HG03039 (cell line): ENCODE results near the gene GLRA1.
A peak's percentile ranks its signal among the peaks of the same experiment; 100 is the strongest.
"Not testable (repeated sequence)": the region's sequence is repeated elsewhere in the genome, so short reads cannot be mapped to it uniquely, and the experiment has no call there.

Source experiments
- ATAC-seq: cut with Tn5 transposase; IDR thresholded peaks from one replicate; pipeline ENCODE4 v1.9.1; 2021; ENCODE audit warnings: mild to moderate bottlenecking, moderate library complexity; ENCODE audit not compliant: unreplicated experiment

Gene GLRA1

GRCh38 chr5:151886546-151887275 lies 37.9 kb downstream of the GLRA1 start:
- ATAC-seq = no peak

DNA sequence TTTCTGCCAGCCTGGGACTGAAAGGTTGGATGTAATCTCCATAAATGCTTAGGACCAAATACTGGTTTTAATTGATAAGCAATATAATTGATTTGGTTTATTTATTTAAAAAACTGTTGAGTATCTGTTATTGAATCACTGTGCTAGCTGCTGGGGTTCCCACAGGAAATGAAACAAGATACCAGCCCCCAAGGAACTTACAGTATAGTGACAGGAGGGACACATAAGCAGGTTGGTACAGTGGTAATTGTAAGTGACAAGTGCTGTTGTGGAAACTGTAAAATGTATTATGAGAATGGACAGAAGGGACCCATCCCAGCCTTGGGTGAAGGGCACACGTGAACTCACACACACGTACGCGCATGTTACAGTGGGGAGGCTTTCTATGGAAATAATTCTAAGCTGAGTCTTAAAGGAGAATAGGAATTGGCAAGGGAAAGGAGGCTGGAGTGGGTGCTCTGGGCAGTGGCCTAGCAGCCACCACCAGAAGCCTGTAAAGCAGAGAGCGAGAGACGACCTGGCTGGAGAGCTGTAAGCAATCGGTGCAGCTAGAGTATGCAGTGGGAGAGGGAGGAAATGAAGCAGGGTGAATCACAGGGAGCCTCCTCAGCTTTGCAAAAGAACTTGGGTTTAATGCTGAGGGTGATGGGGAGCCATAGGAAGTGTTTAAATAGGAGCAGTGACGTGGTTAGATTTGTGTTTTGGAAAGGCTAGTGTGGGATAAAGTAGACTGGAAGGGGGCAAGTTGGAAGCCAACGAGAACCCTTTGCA lies 39.3 kb downstream of the GLRA1 start:
- no peak for ATAC-seq

- ATAC-seq = no peak
Observed at GRCh38 chr5:151881621-151882225, 42.9 kb downstream of the GLRA1 start.

DNA sequence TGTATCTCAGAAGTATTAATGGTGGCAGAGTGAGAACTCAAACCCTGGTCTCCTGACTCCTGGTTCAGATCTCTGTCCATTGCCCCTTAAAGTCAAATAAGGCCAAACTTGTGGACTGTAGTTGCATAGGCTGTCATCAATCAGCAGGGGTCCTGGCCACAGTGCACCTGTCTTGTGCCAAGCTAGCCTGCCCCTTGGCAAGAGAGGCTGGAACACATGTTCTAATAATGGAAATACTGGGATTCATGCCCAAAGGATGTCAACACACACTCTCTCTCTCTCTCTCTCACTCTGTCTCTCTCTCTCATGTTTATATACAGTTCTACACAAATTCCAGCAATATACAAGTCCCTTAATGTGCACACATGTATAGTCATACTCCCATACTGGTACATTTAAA lies 44.3 kb downstream of the GLRA1 start:
- ATAC-seq = no peak

DNA sequence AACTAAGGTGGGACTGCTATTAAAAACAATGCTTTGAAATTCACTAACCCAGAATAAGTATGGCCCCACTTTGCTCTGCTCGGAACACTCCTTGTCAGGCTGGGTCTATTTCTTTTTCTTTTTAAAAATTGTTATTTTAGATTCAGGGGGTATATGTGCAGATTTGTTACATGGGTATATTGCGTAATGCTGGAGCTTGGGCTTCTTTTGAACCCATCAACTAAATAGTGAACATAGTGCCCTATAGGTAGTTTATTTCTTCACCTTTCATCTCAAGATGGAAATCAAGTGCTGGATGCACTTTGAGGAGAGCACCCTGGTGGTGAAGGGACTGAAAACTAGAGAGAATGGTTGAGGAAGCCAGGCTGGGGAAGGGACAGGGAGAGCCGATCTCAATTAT lies 51.0 kb downstream of the GLRA1 start:
- ATAC-seq = no peak

GRCh38 chr5:151872701-151873100 lies 52.0 kb downstream of the GLRA1 start:
- ATAC-seq = no peak

- ATAC-seq = no peak
Observed at GRCh38 chr5:151870820-151871219, 53.8 kb downstream of the GLRA1 start.

DNA sequence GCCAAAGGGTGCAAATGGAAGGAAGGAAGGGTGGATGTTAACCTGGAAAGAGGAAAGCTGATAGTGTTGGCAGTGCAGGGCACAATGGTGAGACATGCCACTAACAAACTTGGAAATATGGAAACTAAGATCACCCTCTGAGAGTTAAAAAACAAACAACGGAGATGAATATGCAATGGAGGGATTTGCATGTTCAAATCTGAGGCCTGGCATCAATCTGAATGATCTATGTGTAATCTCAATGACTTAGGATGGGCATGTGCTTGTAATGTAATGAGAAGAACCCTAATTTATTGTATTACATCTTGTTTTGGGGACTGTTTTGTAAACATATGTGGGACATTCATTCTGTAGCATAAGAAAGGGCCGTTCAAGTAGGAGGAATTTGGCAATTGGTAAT lies 54.4 kb downstream of the GLRA1 start:
- ATAC-seq = no peak

DNA sequence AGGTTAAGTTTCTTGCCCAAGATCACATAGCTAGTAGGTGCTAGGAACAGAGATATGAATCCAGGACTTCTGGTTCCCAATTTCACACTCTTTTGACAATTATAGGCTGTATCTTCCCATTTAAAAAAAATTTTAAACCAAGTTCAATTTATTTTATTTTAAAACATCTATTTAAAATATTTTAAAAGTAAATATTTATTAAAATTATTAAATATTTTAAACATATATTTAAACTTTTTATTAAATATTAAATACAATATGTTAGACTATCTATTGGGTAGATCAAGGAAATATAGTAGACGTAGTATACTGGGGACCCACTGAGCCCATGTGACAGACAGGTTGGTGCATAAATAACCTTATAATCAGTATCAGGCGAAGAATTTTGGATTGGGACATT lies 54.8 kb downstream of the GLRA1 start:
- no peak for ATAC-seq

DNA sequence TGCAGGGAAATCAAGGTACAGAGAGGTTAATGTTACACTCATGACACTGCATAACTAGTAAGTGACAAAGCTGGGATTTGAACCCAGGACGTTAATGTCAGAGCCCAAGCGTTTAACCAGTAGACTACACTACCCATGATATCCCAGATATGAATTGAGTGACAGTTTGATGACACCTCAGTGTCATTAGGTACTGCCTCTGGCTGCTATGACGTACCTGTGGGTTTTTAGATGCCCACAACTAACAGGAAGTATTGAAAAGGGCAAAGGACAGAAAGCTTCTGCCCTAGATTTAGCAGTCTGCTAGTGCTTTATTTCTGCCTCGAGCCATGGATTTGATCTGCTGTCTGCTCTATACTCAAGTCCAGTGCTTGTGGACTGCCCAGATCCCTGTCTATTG lies 56.2 kb downstream of the GLRA1 start:
- ATAC-seq = no peak

DNA sequence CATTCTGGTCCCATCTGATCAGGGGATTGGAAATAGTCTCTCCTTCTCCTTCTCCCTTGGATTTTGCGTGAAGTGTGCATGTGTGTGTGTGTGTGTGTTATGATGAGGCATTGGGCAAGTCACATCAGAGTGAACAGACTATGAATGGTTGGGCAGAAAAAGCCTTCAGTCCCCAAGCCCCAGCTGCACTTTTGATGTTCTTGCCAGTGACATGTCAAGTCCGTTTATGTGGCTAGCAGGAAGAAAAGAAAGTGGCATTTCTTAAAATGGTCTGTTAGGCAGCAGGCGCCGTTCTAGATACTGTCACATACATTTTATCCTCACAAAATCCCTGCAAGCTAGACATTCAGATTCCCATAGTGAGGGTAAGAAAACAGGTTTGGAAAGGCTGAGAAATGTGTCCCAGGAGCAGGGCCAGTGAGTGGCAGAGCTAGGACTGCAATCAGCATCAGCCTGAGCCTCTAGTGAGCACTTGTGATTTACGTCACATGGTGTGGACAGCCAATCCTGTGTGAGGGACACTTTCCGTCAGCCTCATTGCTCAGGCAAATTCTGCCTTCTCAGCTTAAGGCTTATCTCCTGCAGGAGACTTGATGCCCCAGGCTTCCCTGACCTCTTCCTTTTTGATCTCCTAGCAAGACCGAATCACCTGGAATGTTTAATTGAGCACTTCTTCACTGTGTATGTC lies 60.4 kb downstream of the GLRA1 start:
- no peak for ATAC-seq

- ATAC-seq = no peak
Observed at GRCh38 chr5:151863566-151863965, 61.1 kb downstream of the GLRA1 start.

DNA sequence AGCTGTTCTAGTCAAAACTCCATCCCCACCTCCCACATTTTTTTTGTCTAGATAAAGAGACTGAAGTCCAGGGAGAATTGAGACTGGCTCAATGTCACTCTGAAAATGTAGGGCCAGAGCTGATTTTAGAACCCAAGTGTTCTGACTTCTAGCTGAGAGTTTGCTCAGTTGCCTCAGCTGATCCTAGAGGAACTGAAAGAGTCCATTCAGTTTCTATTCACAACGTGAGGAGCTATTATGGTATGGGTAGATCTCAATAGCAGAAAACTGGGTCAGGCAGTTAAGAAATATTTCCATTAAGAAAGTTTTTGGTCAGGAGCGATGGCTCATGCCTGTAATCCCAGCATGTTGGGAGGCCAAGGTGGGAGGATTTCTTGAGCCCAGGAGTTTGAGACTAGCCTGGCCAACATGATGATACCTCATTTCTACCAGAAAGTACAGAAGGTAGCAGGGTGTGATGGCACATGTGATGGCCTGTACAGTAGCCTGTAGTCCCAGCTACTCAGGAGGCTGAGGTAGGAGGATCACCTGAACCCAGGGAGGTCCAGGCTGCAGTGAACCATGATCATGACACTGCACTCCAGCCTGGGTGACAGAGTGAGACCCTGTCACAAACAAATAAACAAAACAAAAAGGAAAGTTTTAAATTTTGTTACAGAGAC lies 61.7 kb downstream of the GLRA1 start:
- ATAC-seq = no peak

DNA sequence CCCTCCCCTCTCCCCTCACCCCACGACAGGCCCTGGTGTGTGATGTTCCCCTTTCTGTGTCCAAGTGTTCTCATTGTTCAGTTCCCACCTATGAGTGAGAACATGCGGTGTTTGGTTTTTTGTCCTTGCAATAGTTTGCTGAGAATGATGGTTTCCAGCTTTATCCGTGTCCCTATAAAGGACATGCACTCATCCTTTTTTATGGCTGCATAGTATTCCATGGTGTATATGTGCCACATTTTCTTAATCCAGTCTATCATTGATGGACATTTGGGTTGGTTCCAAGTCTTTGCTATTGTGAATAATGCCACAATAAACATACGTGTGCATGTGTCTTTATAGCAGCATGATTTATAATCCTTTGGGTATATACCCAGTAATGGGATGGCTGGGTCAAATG lies 63.8 kb downstream of the GLRA1 start:
- ATAC-seq = not testable (repeated sequence)

DNA sequence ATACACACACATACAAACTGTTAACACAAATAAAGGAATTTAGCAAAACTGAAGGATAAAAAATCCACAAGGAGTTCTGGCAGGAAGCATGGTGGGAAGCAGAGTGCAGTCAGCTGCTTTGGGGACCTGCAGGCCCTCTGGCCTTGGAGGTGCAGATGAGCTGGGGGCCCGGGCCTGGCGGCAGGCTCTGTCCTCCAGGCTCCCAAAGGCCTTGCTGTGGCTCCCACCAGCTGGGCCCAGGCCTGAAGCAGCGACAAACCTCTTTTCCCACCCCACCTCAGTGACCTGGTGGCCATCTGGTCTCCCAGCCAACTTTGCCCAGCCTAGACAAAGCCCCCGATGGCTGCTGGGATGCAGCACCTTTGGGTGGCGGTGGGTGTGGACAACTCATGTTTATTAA lies 67.8 kb downstream of the GLRA1 start:
- no peak for ATAC-seq

DNA sequence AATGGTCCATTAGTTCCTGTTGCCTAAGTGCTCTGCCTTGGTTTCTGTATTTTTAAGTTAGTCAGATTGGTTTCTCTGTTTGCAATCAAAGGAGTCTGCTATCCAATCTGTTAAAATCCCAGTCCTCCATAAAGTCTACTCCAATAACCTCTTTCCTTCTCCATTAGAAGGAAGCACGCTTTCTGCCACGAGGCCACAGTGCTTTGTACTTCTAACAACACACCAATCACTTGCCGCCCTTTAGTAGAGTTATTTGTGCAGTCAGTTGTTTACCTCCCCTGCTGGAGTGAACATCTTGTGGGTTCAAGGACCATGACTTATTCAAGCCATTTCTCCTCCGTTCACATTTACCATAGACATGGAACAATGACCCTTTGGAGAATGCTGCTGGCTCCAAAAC lies 69.0 kb downstream of the GLRA1 start:
- no peak for ATAC-seq

- no peak for ATAC-seq
Observed at GRCh38 chr5:151847871-151848270, 76.8 kb downstream of the GLRA1 start.

DNA sequence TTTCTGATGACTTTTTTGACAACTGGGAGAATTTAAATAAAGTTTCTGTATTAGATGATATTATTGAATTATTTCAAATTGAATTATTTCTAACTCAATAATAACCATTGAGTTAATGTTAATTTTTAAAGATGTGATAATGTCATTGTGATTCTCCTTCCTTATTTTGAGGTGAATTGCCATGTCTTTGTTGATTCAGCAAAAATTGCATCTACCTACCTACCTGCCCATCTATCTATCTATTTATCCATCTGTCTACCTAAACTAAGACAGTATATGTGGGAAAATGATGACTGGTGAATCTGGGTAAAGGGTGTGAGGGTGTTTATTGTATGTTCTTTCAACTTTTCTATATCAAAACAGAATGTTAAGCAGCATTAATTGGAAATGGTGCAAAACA lies 77.9 kb downstream of the GLRA1 start:
- ATAC-seq = no peak

DNA sequence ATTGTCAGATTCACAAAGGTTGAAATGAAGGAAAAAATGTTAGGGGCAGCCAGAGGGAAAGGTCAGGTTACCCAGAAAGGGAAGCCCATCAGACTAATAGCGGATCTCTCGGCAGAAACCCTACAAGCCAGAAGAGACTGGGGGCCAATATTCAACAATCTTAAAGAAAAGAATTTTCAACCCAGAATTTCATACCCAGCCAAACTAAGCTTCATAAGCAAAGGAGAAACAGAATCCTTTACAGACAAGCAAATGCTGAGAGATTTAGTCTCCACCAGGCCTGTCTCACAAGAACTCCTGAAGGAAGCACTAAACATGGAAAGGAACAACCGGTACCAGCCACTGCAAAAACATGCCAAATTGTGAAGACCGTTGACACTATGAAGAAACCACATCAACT lies 91.8 kb downstream of the GLRA1 start:
- not testable (repeated sequence) for ATAC-seq

DNA sequence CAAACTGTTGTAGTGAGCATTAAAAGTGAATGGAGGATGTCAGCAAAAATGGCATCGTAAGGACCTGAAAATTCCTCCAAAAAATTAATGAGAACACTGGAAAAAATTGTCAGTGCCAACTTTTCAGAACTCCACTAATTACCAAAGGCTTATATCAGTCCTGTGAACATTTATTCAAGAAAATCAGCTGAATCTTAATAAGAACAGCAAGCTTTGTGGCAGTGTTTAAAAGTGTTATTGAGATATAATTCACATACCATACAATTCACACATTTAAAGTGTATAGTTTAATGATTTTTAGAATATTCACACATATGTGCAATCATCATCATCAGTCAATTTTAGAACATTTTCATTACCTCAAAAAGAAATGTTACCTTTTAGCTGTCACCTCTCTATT lies 95.3 kb downstream of the GLRA1 start:
- no peak for ATAC-seq

DNA sequence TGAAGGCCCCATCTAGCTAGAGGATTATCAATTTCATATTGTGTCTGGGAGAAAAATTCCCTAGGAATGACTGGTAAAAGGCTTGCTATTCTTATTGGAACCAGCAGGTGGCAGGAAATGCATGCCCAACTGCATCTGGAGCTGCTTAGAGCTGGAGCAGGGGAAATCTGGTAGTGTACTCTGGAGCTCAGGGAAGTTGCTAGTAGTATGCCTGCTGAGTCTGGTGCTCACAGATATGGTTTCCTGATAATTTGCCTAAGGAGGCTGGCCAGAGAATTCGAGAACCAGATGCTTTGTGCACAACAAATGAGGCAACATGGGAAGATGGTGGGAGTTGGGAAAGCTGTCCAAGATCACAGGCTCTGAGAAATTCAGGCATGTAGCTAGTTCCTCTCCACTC lies 99.2 kb downstream of the GLRA1 start:
- peak; percentile 59 for ATAC-seq
